ENCODE data around the gene MEIG1.
"Not testable (repeated sequence)": the region's sequence is repeated elsewhere in the genome, so short reads cannot be mapped to it uniquely, and the experiment has no call there.

The MEIG1 gene

DNA sequence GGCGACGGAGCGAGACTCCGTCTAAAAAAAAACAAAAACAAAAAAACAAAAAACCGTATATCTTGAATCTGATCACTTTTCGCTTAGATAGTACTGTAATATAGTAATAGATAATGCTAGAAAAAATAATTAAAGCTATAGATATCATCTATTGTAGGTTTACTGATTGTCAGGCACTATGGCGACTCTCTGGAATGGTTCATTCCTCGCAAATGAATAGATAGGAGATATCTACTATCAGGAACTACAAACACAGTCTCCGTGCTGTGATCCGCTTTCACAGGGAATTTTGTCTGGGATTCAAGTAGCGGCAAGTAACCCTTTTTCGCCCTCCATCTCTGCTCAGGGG, 342 bp upstream of the MEIG1 start:
- no peak for DNase-seq

DNA sequence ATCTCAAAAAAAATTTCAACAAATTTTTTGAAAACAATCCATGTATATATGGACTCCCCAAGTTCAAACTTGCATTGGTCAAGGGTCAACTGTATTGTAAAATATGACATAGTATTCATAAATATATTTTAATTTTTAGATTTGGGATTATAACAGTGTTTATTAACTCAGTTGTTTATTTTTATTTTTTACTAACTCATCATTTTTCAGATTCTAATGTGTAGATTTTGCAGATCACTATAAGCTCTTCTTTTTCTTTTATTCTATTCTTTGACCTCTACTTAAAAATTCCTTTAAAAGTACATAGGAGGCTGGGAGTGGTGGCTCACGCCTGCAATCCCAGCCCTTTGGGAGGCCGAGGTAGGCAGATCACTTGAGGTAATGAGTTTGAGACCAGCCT, 8.7 kb downstream of the MEIG1 start:
- no peak for DNase-seq

DNA sequence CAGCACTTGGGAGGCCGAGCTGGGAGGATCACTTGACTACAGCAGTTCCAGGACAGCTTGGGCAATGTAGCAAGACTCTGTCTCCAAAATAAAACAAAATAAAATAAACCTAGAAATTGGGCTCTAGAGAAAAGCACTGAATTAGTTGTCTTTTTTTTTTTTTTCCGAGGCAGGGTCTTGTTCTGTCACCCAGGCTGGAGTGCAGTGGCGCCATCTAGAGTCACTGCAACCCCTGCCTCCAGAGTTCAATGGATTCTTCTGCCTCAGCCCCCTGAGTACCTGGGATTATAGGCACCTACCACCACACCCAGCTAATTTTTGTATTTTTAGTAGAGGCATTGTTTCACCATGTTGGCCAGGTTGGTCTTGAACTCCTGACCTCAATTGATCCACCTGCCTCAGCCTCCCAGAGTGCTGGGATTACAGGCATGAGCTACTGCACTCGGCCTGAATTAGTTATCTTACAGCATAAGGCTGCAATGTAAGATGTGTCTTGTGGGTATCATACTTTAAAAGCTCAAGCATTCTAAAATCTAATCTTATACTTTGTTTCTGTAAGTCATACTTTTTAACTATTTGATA, 12.8 kb downstream of the MEIG1 start:
- no peak for DNase-seq

DNA sequence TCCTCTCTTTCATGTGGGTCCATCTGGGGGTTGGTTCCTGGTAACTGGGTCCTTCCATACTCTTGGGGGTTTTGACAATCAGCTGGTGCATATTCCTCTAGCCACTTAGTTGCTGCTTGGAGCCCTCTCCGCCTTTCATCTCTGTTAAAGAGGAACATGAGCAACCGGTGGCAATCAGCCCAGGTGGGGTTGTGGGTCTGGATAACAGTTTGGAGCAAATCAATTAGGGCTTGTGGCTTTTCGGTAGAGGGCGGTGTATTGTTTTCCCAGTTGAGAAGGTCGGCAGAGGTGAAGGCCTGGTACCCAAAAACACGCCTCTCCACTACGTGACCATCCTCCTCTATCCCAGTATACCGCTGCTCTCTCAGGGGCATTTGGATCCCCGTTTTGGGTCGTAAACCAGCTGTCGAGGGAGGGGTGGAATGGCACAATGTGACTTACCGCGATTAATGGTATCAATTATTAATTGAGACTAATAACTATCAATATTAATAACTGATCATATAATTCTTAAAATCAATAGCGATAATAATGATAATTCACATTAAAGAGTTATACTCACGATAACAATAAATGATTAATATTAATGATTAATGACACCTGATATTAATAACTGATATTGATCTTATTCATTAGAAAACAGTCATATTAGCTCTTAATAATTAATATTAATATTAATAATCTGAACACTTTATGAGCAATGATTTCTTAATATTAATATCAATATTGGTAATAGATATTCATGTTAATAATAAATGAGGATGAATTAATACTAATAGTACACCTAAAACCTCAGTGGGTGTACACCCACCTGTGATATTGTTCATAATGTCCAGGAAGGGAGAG, 15.2 kb downstream of the MEIG1 start:
- not testable (repeated sequence) for DNase-seq

DNA sequence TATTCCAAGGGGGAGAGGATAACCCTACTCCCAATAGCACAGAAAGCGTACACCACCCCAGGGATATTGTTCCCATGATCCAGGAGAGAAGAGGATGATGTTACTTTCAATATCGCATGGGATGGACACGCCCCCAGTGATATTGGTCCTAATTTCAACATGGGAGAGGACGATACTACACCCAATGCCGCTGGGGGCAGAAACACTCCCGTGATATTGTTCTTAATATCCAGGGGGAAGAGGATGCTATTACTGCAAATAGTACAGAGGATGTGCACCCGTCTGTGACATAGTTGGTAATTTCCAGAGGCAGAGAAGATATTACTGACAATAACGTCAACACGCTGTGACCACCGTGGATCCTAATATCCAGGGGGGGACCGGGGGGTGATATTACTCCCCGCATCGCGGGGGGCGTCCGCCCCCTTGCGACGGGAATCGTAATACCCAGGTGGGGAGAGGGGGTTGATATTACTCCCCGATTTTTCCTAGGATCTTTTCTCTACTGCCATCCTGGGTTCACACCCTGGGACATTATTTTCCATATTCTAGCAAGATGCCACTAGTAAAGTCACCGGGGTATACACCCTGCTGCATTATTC, 16.6 kb downstream of the MEIG1 start:
- no peak for DNase-seq

DNA sequence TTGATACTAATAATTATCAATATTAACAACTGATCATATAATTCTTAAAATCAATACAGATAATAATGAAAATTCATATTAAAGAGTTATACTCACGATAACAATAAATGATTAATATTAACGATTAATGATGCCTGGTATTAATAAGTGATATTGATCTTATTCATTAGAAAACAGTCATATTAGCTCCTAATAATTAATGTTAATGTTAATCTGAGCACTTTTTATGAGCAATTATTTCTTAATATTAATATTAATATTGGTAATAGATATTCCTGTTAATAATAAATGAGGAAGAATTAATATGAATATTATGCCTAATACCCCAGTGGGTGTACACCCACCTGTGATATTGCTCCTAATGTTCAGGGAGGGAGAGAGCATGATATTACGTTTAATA, 23.6 kb downstream of the MEIG1 start:
- DNase-seq = no peak

DNA sequence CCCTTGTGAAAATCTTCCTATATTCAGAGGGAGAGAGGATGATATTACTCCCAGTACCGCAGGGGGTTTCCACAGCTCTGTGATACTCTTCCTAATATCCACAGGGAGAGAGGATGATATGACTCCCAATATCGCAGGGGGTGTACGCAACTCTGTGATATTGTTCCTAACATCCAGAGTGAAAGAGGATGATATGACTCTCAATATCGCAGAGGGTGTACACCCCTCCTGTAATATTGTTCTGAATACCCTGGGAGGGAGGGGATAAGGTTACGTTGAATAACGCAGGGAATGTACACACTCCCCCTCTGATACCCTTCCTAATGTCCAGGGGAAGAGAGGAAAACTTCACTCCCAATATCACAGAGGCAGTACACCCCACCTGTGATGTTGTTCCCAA, 30.4 kb downstream of the MEIG1 start:
- not testable (repeated sequence) for DNase-seq

DNA sequence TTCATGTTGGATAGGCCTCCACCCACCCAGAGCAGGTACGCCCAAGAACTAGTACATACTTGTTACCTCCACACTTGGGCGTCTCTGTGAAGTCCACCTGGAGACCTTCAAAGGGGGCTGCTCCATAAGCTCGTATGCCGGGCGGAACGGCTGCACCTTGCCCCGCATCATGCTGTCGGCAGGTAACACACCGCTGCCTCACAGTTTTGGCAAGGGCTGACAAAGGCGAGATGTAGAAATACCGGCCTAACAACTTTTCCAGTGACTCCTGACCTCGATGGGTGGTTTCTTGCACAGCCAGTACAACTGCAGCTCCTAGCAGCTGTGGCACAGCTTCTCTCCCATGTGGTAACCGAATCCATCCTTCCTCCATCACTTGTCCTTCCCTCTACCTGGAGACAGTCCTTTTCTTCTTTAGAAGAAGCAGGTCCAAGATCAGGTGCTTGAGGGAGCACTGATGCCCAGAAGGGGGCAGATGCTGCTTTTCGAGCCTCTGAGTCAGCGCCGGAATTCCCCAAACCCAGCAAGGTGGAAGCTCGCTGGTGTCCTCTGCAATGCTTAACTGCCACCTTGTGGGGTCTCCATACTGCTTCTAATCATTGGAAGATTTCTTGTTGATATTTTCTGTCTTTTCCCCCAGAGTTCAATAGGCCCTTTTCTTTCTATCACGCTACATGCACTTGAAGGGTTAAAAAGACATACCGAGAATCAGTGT, 32.0 kb downstream of the MEIG1 start:
- not testable (repeated sequence) for DNase-seq

DNA sequence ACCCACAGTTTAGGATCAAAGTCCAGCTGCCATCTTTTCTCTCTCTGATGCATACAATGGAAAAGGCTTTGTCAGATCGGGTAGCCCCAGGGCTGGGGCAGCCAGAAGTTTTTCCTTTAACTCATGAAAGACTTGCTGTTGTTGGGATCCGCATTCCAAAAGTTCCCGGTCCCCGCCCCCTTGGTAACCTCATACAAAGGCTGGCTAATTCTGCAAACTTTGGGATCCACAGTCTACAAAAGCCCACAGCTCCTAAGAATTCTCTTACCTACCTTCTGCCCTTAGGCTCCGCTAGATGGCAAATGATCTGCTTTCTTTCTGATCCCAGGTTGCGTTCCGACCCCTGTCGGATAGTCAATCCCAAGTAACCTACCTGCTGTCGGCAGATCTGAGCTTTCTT, 33.1 kb downstream of the MEIG1 start:
- DNase-seq = not testable (repeated sequence)

DNA sequence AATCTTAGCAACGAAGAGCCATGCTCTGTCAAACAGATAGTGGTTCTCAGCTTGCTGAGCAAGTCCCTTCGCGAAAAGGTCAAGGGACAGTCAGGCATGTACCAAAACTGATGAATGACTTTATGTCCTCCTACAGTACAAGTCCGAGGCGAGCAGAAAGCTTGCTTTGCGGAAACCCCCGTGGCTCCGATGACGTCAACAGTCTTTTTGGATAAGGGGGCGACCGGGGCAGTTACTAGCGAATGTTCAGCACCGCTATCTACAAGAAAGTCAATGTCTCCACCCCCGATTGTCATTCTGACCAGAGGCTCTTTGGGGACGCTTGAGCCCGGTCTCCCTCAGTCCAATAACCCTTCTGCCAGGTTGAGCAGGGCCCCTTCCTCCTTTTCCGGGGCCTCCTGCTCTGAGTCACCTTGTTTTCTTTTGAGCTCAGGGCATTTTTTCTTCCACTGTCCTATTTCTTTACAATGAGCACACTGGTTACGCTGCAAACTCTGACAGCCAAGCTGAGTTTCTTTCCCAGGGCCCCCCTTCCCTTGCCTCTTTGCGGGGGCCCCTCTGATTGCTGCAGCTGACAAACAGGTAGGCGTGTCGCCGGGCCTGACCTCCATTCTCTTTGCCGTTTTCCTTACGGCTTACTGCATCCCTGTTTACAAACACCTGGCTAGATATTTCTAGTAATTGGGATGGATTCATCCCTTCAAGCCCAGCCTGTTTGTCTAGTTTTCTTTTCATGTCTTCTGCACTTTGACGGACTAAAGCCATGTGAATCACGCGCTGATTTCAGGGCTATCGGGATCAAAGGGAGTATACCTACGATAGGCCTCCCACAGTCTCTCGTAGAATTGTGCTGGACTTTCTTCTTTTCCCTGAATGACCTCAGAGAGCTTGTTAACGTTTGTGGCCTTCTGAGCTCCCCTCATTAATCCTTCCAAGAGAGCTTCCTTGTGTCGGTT, 34.6 kb downstream of the MEIG1 start:
- not testable (repeated sequence) for DNase-seq

DNA sequence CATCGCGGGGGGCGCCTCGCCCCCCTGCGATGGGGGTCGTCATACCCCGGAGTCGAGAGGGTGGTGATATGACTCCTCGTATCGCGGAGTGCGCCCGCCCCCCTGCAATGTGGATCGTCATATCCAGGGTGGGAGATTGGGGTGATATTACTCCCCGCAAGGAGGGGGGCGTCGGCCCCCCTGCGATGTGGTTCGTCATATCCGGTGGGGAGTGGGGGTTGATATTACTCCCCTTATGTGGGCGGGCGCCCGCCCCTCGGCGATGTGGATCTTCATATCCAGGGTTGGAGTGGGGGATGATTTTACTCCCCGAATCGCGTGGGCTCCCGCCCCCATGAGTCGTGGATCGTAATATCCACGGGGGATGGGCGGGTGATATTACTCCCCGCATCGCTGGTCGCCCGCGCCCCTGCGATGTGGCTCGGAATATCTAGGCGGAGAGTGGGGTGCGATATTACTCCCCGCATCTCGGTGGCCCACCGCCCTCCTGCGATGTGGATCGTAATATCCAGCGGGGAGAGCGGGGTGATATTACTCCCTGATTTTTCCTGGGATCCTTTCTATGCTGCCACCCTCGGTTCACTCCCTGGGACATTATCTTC, 36.9 kb downstream of the MEIG1 start:
- DNase-seq = no peak

DNA sequence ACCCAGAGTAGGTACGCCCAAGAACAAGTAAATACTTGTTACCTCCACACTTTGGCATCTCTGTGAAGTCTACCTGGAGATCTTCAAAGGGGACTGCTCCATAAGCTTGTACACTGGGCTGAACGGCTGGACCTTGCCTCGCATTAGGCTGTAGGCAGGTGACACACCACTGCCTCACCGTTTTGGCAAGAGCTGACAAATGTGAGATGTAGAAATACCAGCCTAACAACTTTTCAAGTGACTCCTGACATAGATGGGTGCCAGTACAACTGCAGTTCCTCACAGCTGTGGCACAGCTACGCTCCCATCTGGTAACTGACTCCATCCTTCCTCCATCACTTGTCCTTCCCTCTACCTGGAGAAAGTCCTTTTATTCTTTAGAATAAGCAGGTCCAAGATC, 54.3 kb downstream of the MEIG1 start:
- DNase-seq = not testable (repeated sequence)

DNA sequence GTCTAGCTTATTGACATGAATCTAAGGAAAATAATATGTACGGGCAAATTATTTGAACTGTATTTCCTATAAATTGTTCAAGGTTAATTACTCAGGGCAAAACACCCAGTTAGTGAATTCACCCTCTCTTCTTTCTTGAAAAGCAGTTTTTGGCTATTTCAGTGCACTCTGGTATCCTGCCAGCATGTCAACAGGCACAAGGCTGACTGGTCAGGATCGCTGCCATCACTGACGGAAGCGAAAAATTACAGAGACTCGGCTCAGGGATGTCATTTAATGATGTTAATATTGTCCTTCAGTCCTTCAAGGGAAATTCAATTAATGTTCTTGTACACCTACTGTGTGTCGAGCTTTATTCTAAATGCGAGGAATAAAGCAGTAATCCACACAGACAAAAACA, 56.3 kb downstream of the MEIG1 start:
- peak; percentile 1 for DNase-seq

DNA sequence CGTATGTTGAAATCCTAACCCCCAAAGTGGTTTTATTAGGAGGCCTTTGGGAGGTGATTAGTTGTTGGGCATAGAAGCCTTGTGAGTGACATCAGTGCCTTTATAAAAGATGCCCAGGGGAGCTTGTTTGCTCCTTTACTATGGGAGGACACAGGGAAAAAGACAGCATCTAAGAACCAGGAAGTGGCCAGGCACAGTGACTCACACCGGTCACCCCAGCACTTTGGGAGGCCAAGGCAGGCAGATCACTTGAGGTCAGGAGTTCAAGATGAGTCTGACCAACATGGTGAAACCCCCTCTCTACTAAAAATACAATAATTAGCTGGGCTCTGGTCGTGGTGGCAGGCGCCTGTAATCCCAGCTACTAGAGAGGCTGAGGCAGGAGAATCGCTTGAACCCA, 61.8 kb downstream of the MEIG1 start:
- not testable (repeated sequence) for DNase-seq

All from midbrain (tissue), 1 donor.